ENCODE data around the gene NLRP3. TPM values are rescaled to one million over a fixed set of nuclear protein-coding genes. Genes with fewer than 3 reads are reported as not detected.

NLRP3 gene
- total RNA-seq, 2 donors from 2014 or later = 0.22 to 2.2 TPM

DNA sequence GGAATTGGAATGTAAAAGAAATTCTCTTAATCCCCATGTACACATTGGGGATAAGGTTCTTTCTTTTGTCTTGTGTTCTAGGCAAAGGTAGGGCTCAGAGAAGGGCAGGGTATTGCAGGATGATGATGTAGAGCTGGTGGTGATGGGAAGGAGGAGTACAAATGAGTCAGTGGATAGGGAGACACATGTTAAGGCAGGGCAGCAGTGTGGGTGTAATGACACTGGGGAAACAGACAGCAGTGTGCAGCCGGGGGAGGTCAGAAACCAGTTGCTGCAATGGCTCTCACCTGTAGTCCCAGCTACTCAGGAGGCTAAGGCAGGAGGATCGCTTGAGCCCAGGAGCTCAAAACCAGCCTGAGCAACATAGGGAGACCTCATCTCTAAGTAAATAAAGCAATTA is 5.1 kb downstream of the NLRP3 start:
- intact Hi-C loops (cut with DNase I) = no loop called here
- TF ChIP-seq CTCF (IDR thresholded peaks at IDR 0.05) = no peak
- no peak for DNase-seq
- no peaks in the 10 kb centered on the region for H3K4me1 ChIP-seq
- H3K27me3 ChIP-seq = no peaks in the 10 kb centered on the region
- H3K27ac ChIP-seq = no peak overlapping the region
- no peak overlapping the region for H3K4me3 ChIP-seq
- H3K9ac ChIP-seq (ENCODE audit: low read depth in 2 of 2, low read length in 2 of 2) = no peak overlapping the region
- no peaks in the 10 kb centered on the region for H3K9me3 ChIP-seq
- H3K36me3 ChIP-seq = no peaks in the 10 kb centered on the region

- no peak for TF ChIP-seq CTCF (IDR thresholded peaks at IDR 0.05)
- no peaks in the 10 kb centered on the region for H3K27me3 ChIP-seq
- H3K4me3 ChIP-seq = no peak overlapping the region
- intact Hi-C loops (cut with DNase I) = no loop called here
- H3K36me3 ChIP-seq = no peaks in the 10 kb centered on the region
- H3K27ac ChIP-seq = no peak overlapping the region
- no peak for DNase-seq
- H3K4me1 ChIP-seq = no peaks in the 10 kb centered on the region
- no peak overlapping the region for H3K9ac ChIP-seq (ENCODE audit: low read depth in 2 of 2, low read length in 2 of 2)
- no peaks in the 10 kb centered on the region for H3K9me3 ChIP-seq
Measured at GRCh38 chr1:247429496-247429895, 13.5 kb downstream of the NLRP3 start.

GRCh38 chr1:247430434-247430833 is 14.5 kb downstream of the NLRP3 start:
- H3K27ac ChIP-seq = no peak overlapping the region
- TF ChIP-seq CTCF (IDR thresholded peaks at IDR 0.05) = no peak
- DNase-seq = no peak
- H3K9ac ChIP-seq (ENCODE audit: low read depth in 2 of 2, low read length in 2 of 2) = no peak overlapping the region
- H3K27me3 ChIP-seq = no peaks in the 10 kb centered on the region
- H3K9me3 ChIP-seq = no peaks in the 10 kb centered on the region
- H3K36me3 ChIP-seq = no peaks in the 10 kb centered on the region
- H3K4me3 ChIP-seq = no peak overlapping the region
- intact Hi-C loops (cut with DNase I) = no loop called here
- H3K4me1 ChIP-seq = no peaks in the 10 kb centered on the region

- Histone ChIP-seq H3K4me3 (no peak overlapping the region), H3K27me3 (no peaks in the 10 kb centered on the region), H3K9ac (ENCODE audit: low read depth in 2 of 2, low read length in 2 of 2) (no peak overlapping the region), H3K4me1 (no peaks in the 10 kb centered on the region), H3K36me3 (no peaks in the 10 kb centered on the region), H3K27ac (no peak overlapping the region), H3K9me3 (no peaks in the 10 kb centered on the region)
- no peak for TF ChIP-seq CTCF (IDR thresholded peaks at IDR 0.05)
- intact Hi-C loops (cut with DNase I) = no loop called here
- no peak for DNase-seq
Measured at GRCh38 chr1:247431643-247432042, 15.7 kb downstream of the NLRP3 start.

- H3K27ac ChIP-seq = no peak overlapping the region
- no peak overlapping the region for H3K4me3 ChIP-seq
- no peaks in the 10 kb centered on the region for H3K4me1 ChIP-seq
- no peak overlapping the region for H3K9ac ChIP-seq (ENCODE audit: low read depth in 2 of 2, low read length in 2 of 2)
- no peaks in the 10 kb centered on the region for H3K9me3 ChIP-seq
- TF ChIP-seq CTCF (IDR thresholded peaks at IDR 0.05) = no peak
- no peak for DNase-seq
- H3K36me3 ChIP-seq = no peaks in the 10 kb centered on the region
- H3K27me3 ChIP-seq = no peaks in the 10 kb centered on the region
- intact Hi-C loops (cut with DNase I) = no loop called here
Measured at GRCh38 chr1:247434005-247434404, 18.0 kb downstream of the NLRP3 start.

Measured in colonic mucosa (tissue), 4 donors.